Middle frontal gyrus (tissue), 1 donor: Measurements from ENCODE around the gene ACOT12.
"Not testable (repeated sequence)": the region's sequence is repeated elsewhere in the genome, so short reads cannot be mapped to it uniquely, and the experiment has no call there.

ENCODE experiments used
- DNase-seq: peaks from one replicate; pipeline ENCODE4 v3.0.0-alpha.2; 2015; ENCODE audit warnings: low spot score; ENCODE audit errors: extremely low spot score

The ACOT12 gene

GRCh38 chr5:81393783-81394718, at the start of gene ACOT12:
TSS of gene ACOT12 (minus strand) at chr5:81394134. CDS start at chr5:81394114, 20 bp downstream.
- DNase-seq = no peak

DNA sequence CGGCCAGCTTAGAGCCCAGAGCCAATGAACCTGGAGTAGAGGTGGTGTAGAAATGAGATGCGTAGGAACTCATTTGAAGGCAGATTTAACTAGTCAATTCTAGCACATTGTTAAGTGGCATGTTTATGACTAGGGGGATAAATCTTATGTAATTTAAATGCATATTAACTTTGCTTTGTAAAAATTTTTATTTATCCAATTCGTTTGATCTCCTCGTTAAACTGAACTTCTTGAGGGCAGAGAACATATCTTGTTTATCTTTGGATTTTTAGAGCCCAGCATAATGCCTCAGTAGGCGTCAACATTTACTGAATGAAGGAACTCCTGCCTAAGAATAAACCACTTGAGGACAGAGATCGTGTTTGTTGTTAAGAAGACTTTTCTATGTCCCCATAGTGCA, 41.1 kb upstream of the ACOT12 start:
- DNase-seq = no peak

- no peak for DNase-seq
Measured at GRCh38 chr5:81429985-81430384, 36.1 kb upstream of the ACOT12 start.

- DNase-seq = no peak
Measured at GRCh38 chr5:81429363-81429762, 35.4 kb upstream of the ACOT12 start.

- DNase-seq = no peak
Measured at GRCh38 chr5:81428861-81429260, 34.9 kb upstream of the ACOT12 start.

DNA sequence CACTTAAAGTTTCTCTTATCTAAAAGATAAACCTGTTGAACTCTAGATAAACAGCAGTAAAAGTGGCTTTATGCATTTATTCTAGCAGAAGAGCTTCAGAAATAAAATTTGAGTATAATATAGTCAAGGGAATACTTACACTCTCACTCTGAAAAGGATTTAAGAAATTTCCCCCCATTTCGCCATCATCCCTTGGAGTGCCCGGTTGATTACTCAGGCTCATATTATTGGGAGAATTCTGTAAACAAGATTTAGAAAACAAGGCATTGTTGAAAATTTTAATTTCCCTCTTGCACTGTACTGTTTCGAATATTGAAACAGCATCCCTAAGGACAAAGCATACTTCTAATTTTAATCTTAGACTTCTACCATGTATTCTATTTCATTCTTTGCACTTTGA, 34.5 kb upstream of the ACOT12 start:
- DNase-seq = no peak

GRCh38 chr5:81427566-81427965, 33.6 kb upstream of the ACOT12 start:
- DNase-seq = no peak

DNA sequence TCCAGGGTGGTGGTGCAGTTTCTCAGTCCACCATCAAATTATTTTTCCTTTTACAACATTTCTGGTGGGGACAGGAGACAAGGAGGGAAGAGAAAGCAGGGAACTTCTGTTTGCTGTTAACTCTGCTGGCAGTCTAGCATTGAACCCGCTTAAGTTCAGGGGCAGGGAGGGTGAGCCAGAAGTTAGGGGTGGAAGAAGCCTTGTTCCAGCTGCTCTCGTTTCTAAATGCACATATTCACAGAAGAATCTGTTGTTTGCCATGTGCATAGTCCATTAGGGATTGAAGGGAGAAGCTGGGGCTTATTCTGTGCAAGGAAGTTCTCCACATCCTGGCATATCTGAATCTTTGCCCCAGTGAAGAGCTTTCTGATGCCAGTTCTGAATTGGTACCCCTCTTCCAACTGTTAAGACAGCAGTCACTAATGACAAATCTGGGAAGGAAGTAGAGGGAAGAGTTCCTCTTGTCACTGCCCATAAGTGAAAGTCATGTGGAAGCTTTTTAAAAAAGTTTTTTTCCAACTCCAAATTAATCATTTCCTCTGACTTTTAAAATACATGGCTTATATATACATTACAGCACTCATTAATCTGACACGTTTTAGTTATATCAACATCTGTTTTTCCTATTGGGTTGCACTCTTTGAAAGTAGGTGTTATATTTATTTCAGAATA, 32.6 kb upstream of the ACOT12 start:
- no peak for DNase-seq

GRCh38 chr5:81425569-81425968, 31.6 kb upstream of the ACOT12 start:
- peak; percentile 63 for DNase-seq

DNA sequence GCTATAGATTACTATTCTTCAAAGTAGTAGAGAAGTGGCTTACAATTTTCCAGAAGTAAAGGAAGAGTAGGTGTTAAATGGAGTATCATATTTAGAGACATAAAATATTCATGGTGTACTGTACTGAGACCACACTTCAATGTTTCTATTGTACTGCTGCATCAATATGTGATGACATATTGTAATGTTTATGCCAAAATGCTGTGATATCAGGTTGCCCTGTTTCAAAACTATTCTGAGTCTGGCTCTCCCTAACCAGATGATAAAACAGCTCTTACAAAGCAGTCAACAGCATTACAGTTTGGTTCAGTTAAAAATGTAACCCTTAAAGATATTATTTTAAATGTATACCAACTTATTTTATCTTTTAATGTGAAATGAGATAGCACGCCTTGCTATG, 30.8 kb upstream of the ACOT12 start:
- no peak for DNase-seq

- no peak for DNase-seq
Measured at GRCh38 chr5:81422671-81423070, 28.7 kb upstream of the ACOT12 start.

DNA sequence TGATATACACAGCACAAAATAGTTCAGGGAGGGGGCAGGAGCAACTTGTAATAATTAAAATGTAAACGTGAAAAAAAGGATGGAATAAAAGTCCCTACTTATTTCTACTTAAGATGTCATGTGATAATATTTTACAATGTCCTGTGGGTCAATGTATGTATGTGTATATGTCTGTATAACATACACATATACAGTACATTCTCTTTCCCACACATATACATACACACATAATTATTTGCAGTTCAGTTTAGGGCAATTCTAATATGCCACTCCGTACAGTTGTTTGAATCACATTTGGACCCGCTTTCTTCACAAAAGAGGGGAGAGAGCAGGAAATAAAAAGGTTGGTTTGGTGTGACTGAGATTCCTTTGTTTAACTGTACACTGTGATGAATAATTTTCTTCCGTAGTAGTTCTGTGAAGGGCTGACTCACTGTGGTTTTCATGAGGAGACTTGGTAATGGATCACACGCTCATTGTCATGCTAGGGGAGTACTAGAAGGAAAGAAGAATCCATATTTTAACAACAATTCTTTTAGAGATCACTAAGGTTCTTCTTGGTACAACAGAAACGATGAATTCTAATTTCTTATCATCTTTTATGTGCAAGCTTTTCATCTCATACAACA, 26.2 kb upstream of the ACOT12 start:
- DNase-seq = no peak

GRCh38 chr5:81418606-81419005, 24.7 kb upstream of the ACOT12 start:
- DNase-seq = no peak

GRCh38 chr5:81417052-81417451, 23.1 kb upstream of the ACOT12 start:
- no peak for DNase-seq

- DNase-seq = no peak
Measured at GRCh38 chr5:81409896-81410295, 16.0 kb upstream of the ACOT12 start.

DNA sequence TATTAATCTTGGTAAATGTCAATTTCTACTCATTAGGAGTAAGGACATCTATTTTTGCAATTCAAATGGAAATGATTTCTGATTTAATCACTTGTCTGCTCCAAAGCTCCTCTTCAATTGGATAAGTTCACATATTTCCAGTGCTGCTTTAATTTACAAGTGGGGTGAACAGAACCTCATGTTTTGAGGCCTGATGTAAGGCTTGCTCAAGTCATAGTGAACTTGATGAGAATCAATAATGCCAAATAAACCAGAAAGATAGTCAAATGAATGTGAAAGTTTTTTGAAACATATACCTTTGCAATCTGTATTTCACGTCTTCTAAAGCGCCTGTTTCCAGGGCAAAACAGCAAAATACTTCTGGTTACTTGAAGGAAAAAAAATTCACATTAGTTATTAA, 15.4 kb upstream of the ACOT12 start:
- no peak for DNase-seq

DNA sequence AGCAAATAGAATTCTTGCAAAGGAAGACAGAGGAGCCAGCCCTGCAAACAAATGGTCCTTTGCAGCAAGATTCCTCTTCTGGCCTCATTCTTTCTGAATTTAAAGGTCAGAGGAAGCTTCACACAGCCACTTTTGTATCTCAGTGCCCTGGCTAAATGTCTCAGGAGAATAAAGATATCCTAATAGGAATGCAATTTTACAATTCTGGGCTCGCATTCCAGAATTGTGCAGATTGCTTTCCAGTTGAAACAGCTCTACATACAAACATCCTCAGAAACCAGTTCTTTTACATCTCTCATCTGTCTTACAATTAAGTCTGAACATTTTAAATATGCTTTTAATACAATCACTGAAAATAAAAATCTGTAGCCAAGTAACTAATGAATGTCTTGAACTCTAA, 14.6 kb upstream of the ACOT12 start:
- DNase-seq = no peak

DNA sequence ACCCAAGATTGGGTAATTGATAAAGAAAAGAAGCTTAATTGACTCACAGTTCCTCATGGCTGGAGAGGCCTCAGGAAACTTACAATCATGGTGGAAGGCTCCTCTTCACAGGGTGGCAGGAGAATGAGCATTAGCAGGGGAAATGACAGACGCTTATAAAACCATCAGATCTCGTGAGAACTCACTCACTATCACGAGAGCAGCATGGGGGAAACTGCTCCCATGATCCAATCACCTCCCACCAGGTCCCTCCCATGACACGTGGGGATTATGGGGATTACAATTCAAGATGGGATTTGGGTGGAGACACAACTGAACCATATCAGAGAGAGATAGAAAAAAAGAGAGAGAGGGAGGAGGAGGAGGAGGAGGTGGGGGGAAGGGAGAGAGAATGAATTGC, 13.9 kb upstream of the ACOT12 start:
- not testable (repeated sequence) for DNase-seq

DNA sequence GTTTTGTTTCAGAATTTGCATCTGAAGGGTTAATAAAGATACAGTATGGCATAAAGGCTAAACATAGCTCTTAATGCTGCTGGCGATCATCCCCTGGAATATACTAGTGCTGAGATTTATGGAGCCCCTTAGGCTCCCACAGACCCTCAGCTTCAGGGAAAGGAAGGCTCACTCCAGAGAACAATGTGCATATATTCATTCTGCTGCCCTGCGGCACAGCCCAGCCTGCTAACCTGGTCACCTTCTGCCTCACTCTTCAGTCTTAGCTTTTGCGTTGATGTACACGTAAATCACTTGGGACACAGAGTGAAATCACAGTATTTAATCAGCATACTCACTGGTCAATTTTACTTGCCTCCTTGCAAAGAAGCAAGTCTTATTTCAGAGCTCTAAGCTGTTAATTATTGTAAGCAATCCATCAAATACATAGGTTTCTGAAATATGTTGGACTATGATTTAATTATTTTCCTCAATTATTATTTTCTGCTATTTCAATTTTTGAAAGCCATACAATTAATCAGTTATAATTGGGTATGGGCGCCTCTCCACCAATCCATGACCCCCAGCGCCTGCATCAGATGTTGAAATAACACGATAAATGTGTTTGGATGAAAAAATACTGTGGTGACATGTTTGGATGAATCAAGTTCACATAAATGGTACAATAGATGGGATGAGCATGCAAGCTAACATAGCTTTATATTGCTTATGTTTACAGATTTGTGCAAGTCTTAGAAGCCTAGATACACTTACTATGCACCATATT, 11.4 kb upstream of the ACOT12 start:
- no peak for DNase-seq

DNA sequence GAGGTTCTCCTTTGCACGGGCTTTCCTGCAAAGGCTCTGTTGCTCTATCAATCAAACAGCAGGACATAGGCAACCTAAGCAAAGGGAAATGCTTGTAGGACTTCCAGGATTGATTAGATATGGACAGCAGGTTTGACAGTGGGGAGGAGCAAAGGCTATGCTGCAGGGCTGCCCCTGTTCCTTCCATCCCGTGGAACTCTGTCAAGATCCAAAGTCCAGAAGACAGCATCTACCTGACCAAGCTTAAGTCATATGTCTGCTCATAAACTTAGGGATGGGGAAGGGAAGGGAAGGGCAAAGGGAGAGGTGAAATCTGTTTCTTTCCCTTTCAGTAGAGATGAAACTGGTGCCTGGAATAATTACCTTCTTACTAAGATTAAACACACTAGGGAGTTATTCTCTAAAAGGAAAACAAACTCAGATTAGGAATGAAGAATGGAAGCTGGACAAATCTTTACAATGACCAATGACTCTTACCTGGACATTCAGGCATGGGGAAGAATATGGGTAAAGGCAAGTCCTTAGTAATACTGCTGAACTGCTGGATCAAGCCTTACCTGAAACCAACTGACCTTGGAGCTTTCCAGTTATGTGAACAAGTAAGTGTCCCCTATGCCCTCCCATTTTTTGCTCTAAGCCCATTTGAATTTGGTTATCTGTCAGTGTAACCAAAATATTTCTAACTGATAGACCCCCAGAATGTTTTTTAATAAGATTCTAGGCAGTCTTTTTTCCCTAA, 8.4 kb upstream of the ACOT12 start:
- DNase-seq = no peak

DNA sequence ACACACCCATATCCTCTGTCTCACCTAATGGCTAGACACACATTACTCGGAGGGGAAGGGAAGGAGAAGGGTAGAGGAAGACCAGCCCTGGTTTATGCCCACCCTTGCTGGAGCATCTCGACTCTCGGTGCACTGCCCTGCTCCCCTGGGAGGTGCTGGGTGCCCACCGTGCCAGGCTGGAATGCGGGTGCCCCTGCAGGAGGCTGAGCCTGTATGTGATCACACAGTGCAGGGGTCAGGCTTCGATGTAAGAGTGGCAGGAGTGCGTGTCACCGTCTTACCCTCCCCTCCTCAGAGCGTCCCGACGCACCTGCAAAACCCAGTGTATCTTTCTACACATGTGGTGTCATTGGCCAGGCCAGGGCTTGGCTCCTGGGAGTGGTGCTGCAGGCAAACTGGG, 7.3 kb upstream of the ACOT12 start:
- no peak for DNase-seq
